AG09309 (cell line): ENCODE measurements around the gene OTUB1.

Source experiments
- DNase-seq: peaks from one replicate; pipeline ENCODE4 v3.0.0-alpha.2; 2010; ENCODE audit warnings: low read depth
- H3K4me3 ChIP-seq: 2 replicates; pipeline ENCODE4 v1.5.1; 2011; ENCODE audit warnings: mild to moderate bottlenecking, low read depth, low read length, moderate library complexity; ENCODE audit not compliant: control insufficient read depth
- TF ChIP-seq, protein P1 (sequence below): IDR thresholded peaks from 2 replicates; pipeline ENCODE4 v1.5.1; 2011; ENCODE audit warnings: mild to moderate bottlenecking, low read depth, low read length, inconsistent platforms; ENCODE audit not compliant: insufficient read depth, control insufficient read depth; ENCODE audit errors: missing control alignments

The OTUB1 gene, protein sequence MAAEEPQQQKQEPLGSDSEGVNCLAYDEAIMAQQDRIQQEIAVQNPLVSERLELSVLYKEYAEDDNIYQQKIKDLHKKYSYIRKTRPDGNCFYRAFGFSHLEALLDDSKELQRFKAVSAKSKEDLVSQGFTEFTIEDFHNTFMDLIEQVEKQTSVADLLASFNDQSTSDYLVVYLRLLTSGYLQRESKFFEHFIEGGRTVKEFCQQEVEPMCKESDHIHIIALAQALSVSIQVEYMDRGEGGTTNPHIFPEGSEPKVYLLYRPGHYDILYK

DNA sequence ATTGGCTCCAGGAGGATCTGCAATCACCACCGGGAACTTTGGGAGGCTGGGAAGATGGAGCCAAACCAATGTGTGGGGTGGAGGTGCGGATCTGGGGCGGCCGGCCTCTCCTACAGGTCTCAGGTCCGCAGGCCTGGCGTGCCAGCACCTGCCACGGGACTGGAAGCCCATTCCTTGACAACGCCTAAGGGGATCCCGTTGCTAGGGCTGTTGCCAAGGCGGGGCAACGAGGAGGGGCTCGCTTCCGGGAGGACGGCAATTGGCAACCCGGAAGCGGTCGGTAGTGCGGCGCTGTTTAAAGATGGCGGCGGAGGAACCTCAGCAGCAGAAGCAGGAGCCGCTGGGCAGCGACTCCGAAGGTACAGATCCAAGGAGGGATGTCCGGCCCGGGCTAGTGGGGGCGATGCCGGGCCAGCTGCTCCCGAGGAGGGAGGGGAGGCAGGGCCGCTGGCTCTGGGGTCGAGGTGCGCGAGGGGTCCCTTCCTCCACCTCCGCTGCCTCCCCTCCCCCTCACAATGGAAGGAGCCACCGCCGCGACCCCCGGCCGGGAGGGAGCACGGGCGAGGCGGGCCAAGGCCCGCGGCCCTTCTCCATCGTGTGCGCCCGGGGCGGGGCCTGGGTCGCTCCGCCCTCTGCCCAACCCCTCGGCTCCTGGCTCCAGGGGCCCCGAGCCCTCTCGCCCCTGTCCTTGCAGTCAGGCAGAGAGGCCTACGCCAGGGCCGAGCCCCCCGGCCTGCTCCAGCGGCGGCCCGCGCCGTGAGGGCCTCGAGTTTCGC is at the start of gene OTUB1:
Gene OTUB1 (plus strand): TSS at position 283 of the 776 bp plus-strand sequence. CDS start 19 bp downstream, at position 302.
- DNase-seq, result peak; percentile 58
- peak within 1 kb of the TSS; percentile 99 for H3K4me3 ChIP-seq
- TF ChIP-seq, protein P1, sequence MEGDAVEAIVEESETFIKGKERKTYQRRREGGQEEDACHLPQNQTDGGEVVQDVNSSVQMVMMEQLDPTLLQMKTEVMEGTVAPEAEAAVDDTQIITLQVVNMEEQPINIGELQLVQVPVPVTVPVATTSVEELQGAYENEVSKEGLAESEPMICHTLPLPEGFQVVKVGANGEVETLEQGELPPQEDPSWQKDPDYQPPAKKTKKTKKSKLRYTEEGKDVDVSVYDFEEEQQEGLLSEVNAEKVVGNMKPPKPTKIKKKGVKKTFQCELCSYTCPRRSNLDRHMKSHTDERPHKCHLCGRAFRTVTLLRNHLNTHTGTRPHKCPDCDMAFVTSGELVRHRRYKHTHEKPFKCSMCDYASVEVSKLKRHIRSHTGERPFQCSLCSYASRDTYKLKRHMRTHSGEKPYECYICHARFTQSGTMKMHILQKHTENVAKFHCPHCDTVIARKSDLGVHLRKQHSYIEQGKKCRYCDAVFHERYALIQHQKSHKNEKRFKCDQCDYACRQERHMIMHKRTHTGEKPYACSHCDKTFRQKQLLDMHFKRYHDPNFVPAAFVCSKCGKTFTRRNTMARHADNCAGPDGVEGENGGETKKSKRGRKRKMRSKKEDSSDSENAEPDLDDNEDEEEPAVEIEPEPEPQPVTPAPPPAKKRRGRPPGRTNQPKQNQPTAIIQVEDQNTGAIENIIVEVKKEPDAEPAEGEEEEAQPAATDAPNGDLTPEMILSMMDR, result no peak

DNA sequence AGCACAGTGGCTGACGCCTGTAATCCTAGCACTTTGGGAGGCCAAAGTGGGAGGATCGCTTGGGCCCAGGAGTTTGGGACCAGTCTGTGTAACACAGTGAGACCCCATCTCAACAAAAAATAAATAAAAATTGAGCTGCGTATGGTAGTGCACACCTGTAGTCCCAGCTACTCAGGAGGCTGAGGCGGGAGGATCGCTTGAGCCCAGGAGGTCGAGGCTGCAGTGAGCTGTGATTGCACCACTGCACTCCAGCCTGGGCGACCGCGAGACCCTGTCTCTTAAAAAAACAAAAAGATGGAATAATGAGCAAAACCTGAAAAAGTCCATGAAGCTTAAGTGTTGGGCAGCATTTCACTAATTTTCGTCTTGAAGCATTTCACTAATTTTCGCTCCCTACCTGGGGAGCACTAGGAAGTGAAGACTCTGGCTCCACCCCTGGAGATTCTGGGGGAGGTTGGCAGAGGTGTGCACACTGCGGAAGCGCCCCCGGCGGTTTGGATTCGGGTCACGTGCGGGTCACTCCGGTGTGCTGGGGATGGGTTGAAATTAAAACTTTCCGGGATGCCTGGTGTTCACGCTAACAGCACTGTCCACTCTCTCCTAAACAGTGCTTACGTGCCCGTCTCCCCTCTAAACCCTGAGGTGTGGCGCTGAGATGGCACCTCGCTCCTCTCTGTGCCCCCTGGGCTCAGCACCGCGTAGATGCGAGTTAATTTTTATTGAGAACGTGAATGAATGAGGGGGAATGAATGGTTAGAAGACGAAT is 48.3 kb upstream of the OTUB1 start:
- peak overlapping the region; percentile 89 for H3K4me3 ChIP-seq
- DNase-seq, result no peak
- TF ChIP-seq, protein P1, result no peak

DNA sequence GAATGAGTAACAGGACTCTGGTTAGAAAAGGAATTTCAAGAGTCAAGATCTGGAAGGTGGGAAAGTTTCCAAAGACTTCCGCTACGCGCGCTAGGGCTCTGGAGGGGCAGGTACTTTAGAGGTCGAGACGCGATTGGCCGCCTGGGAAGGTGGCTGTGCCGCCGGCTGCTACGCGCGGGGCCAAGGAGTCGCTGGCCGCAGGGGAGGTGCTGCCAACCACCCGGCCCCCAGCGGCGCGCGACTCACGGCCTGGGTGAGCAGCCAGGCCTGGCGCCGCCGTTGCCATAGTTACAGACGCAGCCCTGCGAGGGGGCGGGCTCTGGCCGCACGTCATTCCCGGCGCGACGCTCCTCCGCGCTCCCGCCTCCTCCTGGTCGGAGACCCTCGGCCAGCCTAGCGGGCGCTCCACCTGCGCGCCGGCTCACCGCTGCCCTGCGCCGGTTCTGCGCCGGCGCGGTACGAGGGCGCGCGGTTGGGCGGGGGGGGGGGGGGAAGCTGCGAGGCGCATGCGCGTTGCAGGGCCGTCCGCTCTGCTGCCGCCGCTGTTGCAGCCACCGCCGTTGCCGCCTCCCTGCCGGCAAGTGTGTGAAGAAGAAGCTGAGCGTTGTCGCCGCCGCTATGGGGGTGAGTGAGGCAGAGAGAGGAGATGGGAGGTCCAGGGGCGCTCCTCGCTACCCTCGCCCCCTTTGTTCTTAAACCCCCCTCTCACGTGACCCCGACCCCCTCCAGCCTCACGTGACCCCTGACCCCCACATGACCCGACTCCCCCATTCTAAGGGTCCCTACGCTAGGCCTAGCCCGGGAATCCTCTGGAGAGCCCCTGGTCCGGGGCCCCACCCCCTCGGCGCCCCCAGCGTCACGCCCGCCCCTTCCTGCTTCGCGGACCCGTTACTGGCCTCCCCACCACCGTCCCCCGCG is 47.5 kb upstream of the OTUB1 start, which contains the start of gene NAA40:
Gene NAA40 (plus strand): TSS at position 524 of the 918 bp plus-strand sequence. CDS start 95 bp downstream, at position 619.
- peak within 1 kb of the TSS; percentile 89 for H3K4me3 ChIP-seq
- peak; percentile 73 for DNase-seq
- TF ChIP-seq, protein P1, result no peak

DNA sequence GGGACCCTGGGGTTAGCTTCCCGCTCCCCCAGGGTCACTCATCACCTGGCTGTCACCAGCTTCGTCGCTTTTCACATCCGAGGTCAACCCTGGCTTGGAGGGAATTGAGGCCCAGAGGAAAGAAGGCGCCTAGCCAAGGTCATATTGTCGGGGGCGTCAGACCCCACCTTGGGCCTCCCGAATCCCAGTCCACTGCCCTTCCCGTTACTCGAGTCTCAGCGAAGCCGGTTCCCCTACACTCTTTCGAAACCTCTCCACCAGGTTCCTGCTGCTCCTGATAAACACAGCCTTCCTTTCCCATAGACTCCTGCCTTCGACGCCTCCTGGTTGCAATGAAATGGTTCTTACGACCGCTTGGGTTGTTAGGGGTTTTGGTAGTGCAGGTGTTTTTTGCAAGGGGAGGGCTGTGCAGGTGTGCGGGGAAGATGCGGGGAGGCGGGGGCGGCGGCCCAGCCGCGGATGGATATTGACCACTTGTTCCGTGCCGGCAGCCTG is 46.8 kb upstream of the OTUB1 start:
- TF ChIP-seq, protein P1, result peak; percentile 8
- H3K4me3 ChIP-seq, result peak overlapping the region; percentile 89
- DNase-seq, result no peak

DNA sequence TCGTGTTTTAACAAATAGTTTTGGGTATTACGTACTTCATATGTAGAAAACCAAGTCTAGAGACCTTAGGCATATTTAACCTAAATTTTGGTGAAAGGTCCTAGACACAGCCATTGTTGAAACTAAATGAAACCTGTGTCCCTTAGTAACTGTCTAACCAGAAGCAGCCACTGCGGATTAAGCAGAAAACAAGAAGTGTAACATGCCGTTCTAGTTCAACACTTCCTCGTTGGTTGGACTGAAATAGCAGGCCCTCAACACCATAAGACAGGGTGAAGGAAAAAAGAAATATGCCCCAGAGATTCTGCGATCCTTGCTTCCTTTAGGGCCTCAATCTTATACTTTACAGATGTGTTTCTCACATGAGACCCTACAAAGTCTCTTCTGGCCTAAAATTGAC is 45.5 kb upstream of the OTUB1 start:
- DNase-seq, result no peak
- H3K4me3 ChIP-seq, result no peak overlapping the region
- TF ChIP-seq, protein P1, result no peak
